Astrocyte of the spinal cord (primary cell): ENCODE results near the gene GBP7.
A peak's percentile ranks its signal among the peaks of the same experiment; 100 is the strongest.

Experiments
- DNase-seq: peaks from one replicate; pipeline ENCODE4 v3.0.0; 2011; ENCODE audit warnings: low read depth, low spot score
- H3K4me3 ChIP-seq: 2 replicates; pipeline ENCODE4 v1.5.1; 2011; ENCODE audit warnings: low read depth, mild to moderate bottlenecking, low read length, moderate library complexity
- CTCF ChIP-seq: IDR thresholded peaks from 2 replicates; pipeline ENCODE4 v1.5.1; 2012; ENCODE audit warnings: low read depth, mild to moderate bottlenecking, low read length, inconsistent platforms
- in situ Hi-C: cut with HindIII; loops from 2 replicates; pipeline ENCODE4 v1.10.0; 2017; ENCODE audit warnings: low sequenced_read_pairs

Gene GBP7

GRCh38 chr1:89087241-89087640 lies 88.6 kb downstream of the GBP7 start:
- TF ChIP-seq CTCF = no peak
- DNase-seq = no peak
- no peak overlapping the region for H3K4me3 ChIP-seq
- in situ Hi-C loops = no loop called here

DNA sequence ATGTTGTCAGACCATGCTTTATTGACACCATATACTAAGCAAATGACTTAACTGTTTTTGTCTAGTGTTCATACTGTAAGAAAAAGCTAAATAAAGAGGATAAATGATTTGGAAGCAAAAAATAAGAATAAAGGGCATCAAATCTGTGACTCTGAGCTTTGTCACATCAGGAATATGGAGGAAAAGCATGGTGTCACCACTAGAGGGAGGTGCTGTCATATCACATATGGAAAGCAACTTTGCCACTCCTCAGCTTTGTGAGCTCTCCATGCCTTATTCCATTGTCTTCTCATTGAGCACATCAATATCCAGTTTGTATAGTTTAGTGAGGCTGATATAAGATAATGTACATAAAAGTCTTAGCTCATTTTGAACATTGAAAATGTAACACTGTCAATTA lies 90.0 kb downstream of the GBP7 start:
- no peak overlapping the region for H3K4me3 ChIP-seq
- DNase-seq = peak; percentile 18
- TF ChIP-seq CTCF = peak; percentile 46
- in situ Hi-C loops = no loop called here
